Measurements from ENCODE around the gene OXER1. TPM values are rescaled to one million over a fixed set of nuclear protein-coding genes. Genes with fewer than 3 reads are reported as not detected.

Gene OXER1
- total RNA-seq, 1 experiment from 2014 or later, result not detected

DNA sequence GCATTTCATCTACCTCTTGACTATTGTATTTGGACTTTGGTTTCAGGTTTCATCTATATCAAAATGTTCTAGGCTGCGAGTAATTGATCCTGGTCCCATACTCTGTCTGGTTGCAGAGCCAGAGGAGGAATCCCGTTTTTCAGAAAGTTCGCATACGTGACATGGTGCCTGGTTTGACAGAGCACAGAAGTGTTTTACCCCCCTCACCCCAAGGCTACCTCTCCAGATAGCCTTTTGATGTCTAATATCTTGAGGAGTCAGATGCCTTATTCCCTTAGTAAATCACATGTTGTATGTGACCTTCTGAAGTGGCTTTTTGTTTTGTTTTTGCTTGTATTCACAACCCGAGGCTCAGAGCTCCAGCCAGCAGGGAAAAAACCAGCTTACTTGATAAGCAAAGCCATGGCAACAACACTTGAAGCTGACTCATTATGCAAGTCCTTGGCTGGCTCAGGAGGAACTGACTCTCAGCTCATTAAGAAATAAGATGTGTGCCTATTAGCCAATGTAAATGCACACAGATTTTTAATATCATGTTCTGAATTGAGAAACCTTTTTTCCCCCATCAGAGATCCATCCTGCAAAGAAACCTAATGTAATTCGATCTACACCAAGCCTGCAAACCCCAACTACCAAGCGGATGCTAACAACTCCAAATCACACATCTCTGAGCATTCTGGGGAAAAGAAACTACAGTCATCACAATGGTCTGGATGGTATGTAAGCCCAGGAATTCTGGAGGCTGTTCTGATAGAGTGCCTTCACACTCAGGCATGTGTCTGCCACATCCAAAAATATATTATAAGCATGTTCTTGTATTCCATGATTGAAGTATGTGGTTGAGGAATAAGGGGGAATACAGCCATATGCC, 41.4 kb downstream of the OXER1 start:
- intact Hi-C loops (cut with micrococcal nuclease; ENCODE audit: unreplicated experiment), result no loop called here
- Histone ChIP-seq H3K36me3 (ENCODE audit: low read depth) (no peaks in the 10 kb centered on the region), H3K9me2 (ENCODE audit: insufficient read depth) (no peaks in the 10 kb centered on the region), H3K9me3 (ENCODE audit: insufficient read depth, low read depth) (no peaks in the 10 kb centered on the region), H3F3A (ENCODE audit: insufficient read depth, low read depth) (peaks cover 3% of the 10 kb centered on the region; the same call in 1 of the 2 replicates), H3K4me2 (no peak overlapping the region), H3K27ac (no peak overlapping the region), H3K4me3 (no peak overlapping the region), H2AFZ (no peak overlapping the region), H4K20me1 (ENCODE audit: insufficient read depth) (no peaks in the 10 kb centered on the region), H3K79me2 (ENCODE audit: low read depth) (no peaks in the 10 kb centered on the region), H3K4me1 (replicated peaks; ENCODE audit: insufficient read depth) (no peaks in the 10 kb centered on the region), H3K27me3 (ENCODE audit: insufficient read depth, low read depth) (no peaks in the 10 kb centered on the region)
- DNase-seq, result peak; percentile 29 to 79
- BruUV-seq (replicated peaks), result no TSS peak
- CTCF ChIA-PET, result no interaction called here
- POLR2A ChIA-PET (ENCODE audit: unreplicated experiment), result interaction anchor here (0.7 kb wide), 1 partner anchor 10 kb away, joined by 7 read pairs; no protein-coding TSS in a partner anchor
- TF ChIP-seq, protein P1, sequence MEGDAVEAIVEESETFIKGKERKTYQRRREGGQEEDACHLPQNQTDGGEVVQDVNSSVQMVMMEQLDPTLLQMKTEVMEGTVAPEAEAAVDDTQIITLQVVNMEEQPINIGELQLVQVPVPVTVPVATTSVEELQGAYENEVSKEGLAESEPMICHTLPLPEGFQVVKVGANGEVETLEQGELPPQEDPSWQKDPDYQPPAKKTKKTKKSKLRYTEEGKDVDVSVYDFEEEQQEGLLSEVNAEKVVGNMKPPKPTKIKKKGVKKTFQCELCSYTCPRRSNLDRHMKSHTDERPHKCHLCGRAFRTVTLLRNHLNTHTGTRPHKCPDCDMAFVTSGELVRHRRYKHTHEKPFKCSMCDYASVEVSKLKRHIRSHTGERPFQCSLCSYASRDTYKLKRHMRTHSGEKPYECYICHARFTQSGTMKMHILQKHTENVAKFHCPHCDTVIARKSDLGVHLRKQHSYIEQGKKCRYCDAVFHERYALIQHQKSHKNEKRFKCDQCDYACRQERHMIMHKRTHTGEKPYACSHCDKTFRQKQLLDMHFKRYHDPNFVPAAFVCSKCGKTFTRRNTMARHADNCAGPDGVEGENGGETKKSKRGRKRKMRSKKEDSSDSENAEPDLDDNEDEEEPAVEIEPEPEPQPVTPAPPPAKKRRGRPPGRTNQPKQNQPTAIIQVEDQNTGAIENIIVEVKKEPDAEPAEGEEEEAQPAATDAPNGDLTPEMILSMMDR (conservative IDR thresholded peaks at IDR 0.05), result no peak
- no peak for TF ChIP-seq EZH2 (IDR thresholded peaks at IDR 0.05; ENCODE audit: low read depth)

DNA sequence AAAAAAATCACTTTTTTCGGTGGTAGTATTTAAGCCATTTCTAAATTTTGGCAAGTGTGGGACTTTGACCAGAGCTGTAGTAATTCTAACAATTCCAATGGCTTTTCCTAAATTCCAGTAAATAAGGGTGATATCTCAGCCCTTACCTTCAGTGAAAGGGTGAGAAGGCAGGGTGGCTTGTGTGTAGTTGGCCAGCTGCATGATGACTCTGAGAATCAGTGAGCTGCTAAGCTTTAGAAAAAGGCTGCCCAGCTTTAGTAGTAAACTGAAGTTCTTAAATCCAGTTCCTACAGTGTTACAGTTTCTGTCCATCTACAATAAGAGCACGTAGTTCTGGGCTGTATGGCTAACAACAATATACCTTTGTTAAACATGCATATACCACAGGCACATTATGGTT, 42.0 kb downstream of the OXER1 start:
- no peaks in the 10 kb centered on the region for H3K9me3 ChIP-seq (ENCODE audit: insufficient read depth, low read depth)
- H3K9me2 ChIP-seq (ENCODE audit: insufficient read depth), result no peaks in the 10 kb centered on the region
- H3K4me3 ChIP-seq, result no peak overlapping the region
- H3K27me3 ChIP-seq (ENCODE audit: insufficient read depth, low read depth), result no peaks in the 10 kb centered on the region
- H4K20me1 ChIP-seq (ENCODE audit: insufficient read depth), result no peaks in the 10 kb centered on the region
- H2AFZ ChIP-seq, result no peak overlapping the region
- no peak for DNase-seq
- no peak overlapping the region for H3K27ac ChIP-seq
- ChIA-PET CTCF (no interaction called here), POLR2A (ENCODE audit: unreplicated experiment) (no interaction called here)
- intact Hi-C loops (cut with micrococcal nuclease; ENCODE audit: unreplicated experiment), result no loop called here
- TF ChIP-seq EZH2 (IDR thresholded peaks at IDR 0.05; ENCODE audit: low read depth), result no peak
- TF ChIP-seq, protein P1 (conservative IDR thresholded peaks at IDR 0.05), result no peak
- BruUV-seq (replicated peaks), result no TSS peak
- H3K4me1 ChIP-seq (replicated peaks; ENCODE audit: insufficient read depth), result no peaks in the 10 kb centered on the region
- H3F3A ChIP-seq (ENCODE audit: insufficient read depth, low read depth), result peaks cover 3% of the 10 kb centered on the region; the same call in 1 of the 2 replicates
- H3K4me2 ChIP-seq, result no peak overlapping the region
- H3K36me3 ChIP-seq (ENCODE audit: low read depth), result no peaks in the 10 kb centered on the region
- no peaks in the 10 kb centered on the region for H3K79me2 ChIP-seq (ENCODE audit: low read depth)

DNA sequence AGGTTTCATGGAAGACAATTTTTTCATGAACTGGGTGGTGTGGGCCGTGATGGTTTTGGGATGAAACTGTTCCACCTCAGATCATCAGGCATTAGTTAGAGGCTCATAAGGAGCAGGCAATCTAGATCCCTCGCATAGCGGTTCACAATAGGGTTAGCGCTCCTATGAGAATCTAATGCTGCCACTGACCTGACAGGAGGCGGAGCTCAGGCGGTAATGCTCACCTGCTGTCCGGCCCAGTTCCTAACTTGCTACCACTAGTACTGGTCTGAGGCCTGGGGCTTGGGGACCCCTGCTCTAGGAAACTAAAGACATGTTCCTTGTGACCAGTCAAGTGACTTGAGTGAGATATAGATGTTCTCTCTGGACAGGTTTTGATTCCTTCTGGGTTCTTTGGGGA, 49.2 kb downstream of the OXER1 start:
- BruUV-seq (replicated peaks), result no TSS peak
- ChIA-PET POLR2A (ENCODE audit: unreplicated experiment) (no interaction called here), CTCF (no interaction called here)
- Histone ChIP-seq H3K27ac (no peak overlapping the region), H4K20me1 (ENCODE audit: insufficient read depth) (no peaks in the 10 kb centered on the region), H3K79me2 (ENCODE audit: low read depth) (no peaks in the 10 kb centered on the region), H3K9me2 (ENCODE audit: insufficient read depth) (no peaks in the 10 kb centered on the region), H3K9me3 (ENCODE audit: insufficient read depth, low read depth) (no peaks in the 10 kb centered on the region), H3K27me3 (ENCODE audit: insufficient read depth, low read depth) (no peaks in the 10 kb centered on the region), H2AFZ (no peak overlapping the region), H3K4me3 (no peak overlapping the region), H3K4me1 (replicated peaks; ENCODE audit: insufficient read depth) (no peaks in the 10 kb centered on the region), H3K36me3 (ENCODE audit: low read depth) (0 out of 2 replicates have a peak, but pooled peaks cover 3% of the 10 kb centered on the region), H3F3A (ENCODE audit: insufficient read depth, low read depth) (peaks cover 5% of the 10 kb centered on the region; the same call in 1 of the 2 replicates), H3K4me2 (no peak overlapping the region)
- intact Hi-C loops (cut with micrococcal nuclease; ENCODE audit: unreplicated experiment), result no loop called here
- TF ChIP-seq EZH2 (IDR thresholded peaks at IDR 0.05; ENCODE audit: low read depth), result no peak
- TF ChIP-seq, protein P1 (conservative IDR thresholded peaks at IDR 0.05), result no peak
- DNase-seq, result no peak
